K562 (cell line): ENCODE measurements around the gene ARHGAP4. TPM values are rescaled to one million over a fixed set of nuclear protein-coding genes. Genes with fewer than 3 reads are reported as not detected.

Experiments
- DMBX1 ChIP-seq: fragments of 250-450 bp; sonication (Bioruptor Pico); IDR thresholded peaks from 2 replicates; pipeline ENCODE4 v1.8.0; 2022; ENCODE audit warnings: inconsistent platforms, mild to moderate bottlenecking, moderate library complexity, borderline replicate concordance
- GTF2A2 ChIP-seq: IDR thresholded peaks from 2 replicates; pipeline ENCODE4 v1.6.1; 2016; ENCODE audit warnings: mild to moderate bottlenecking, missing genetic modification characterization, missing compliant biosample characterization
- HDAC2 ChIP-seq: fragments of 450-650 bp; IDR thresholded peaks from 2 replicates; pipeline ENCODE4 v1.6.1; 2016; ENCODE audit warnings: mild to moderate bottlenecking
- MEIS2 ChIP-seq: fragments of 450-650 bp; IDR thresholded peaks from 2 replicates; pipeline ENCODE4 v1.6.1; 2014; ENCODE audit warnings: mild to moderate bottlenecking; ENCODE audit not compliant: partially characterized antibody
- OTX1 ChIP-seq: fragments of 450-650 bp; formaldehyde crosslinking; IDR thresholded peaks from 2 replicates; pipeline ENCODE4 v1.4.0; 2022; ENCODE audit warnings: mild to moderate bottlenecking
- RUNX1 ChIP-seq: sonication (generic); IDR thresholded peaks from 2 replicates; pipeline ENCODE4 v1.6.1; 2016; ENCODE audit warnings: antibody characterized with exemption, low read depth
- TEAD2 ChIP-seq: fragments of 450-650 bp; IDR thresholded peaks from 2 replicates; pipeline ENCODE4 v1.6.1; 2016; ENCODE audit warnings: missing genetic modification characterization, control low read depth, missing compliant biosample characterization
- TEAD4 ChIP-seq, 2 experiments: sonication (generic) in 1 of 2; formaldehyde crosslinking in 1 of 2; IDR thresholded peaks; 2 replicates each; pipeline versions ENCODE4 v1.6.1 to v1.8.0; 2012 to 2022; ENCODE audit warnings: borderline replicate concordance in 1 of 2, inconsistent platforms in 1 of 2, low read length in 1 of 2, mild to moderate bottlenecking in 1 of 2, missing genetic modification reagents in 1 of 2
- THRAP3 ChIP-seq: fragments of 450-650 bp; IDR thresholded peaks from 2 replicates; pipeline ENCODE4 v1.6.1; 2016; ENCODE audit warnings: mild to moderate bottlenecking, inconsistent platforms, borderline replicate concordance
- TSC22D4 ChIP-seq: fragments of 450-650 bp; IDR thresholded peaks from 2 replicates; pipeline ENCODE4 v1.6.1; 2016; ENCODE audit warnings: missing genetic modification characterization, missing biosample characterization, control low read depth
- ZFX ChIP-seq: sonication (generic); formaldehyde crosslinking; IDR thresholded peaks from 2 replicates; pipeline ENCODE4 v1.8.0; 2022; ENCODE audit warnings: mild to moderate bottlenecking, missing genetic modification reagents, moderate library complexity
- ZNF830 ChIP-seq: fragments of 250-450 bp; sonication (Bioruptor Pico); IDR thresholded peaks from 2 replicates; pipeline ENCODE4 v1.5.0; 2021; ENCODE audit warnings: mild to moderate bottlenecking
- polyA plus RNA-seq, 8 experiments: library from polyadenylated mRNA; depleted of rRNA in 4 of 8; stranded (reverse) in 5 of 8; unstranded in 3 of 8; fragments of >200 nt; fragmentation: Nextera tagmentation in 2 of 8; fragmentation: Illumina TruSeq in 1 of 8; extraction: Ambion mirVana in 2 of 8; extraction: Trizol in 1 of 8; gene quantifications; 2 replicates each; pipeline versions ENCODE4 v1.2.1 to v1.2.3, GENCODE V29; 2011 to 2014; ENCODE audit warnings: inconsistent platforms in 1 of 8, missing spikeins in 1 of 8
- total RNA-seq, 7 experiments: library from RNA; depleted of rRNA in 6 of 7; stranded (reverse); fragments of >200 nt in 6 of 7; fragmentation: Illumina TruSeq in 2 of 7; extraction: Trizol in 2 of 7; gene quantifications; 2 replicates each; pipeline versions ENCODE4 v1.2.1 to v1.2.3, GENCODE V29; 2011 to 2021; ENCODE audit warnings: low replicate concordance in 1 of 7
- TF ChIP-seq, protein P1 (sequence below): fragments of 250-450 bp; sonication (Bioruptor Pico); IDR thresholded peaks from 2 replicates; pipeline ENCODE4 v1.9.0; 2021; ENCODE audit warnings: mild to moderate bottlenecking
- TF ChIP-seq, protein P2 (sequence below): fragments of 250-450 bp; sonication (Bioruptor Pico); IDR thresholded peaks from 2 replicates; pipeline ENCODE4 v1.4.0; 2020; ENCODE audit warnings: mild to moderate bottlenecking
- TF ChIP-seq, protein P3 (sequence below), 2 experiments: IDR thresholded peaks in 1 of 2; conservative IDR thresholded peaks in 1 of 2; 2 replicates each; pipeline ENCODE4 v1.6.1; 2016; ENCODE audit warnings: low read depth in 2 of 2, mild to moderate bottlenecking in 1 of 2, missing compliant biosample characterization in 1 of 2, missing genetic modification characterization in 1 of 2, moderate library complexity in 1 of 2
- TF ChIP-seq, protein P4 (sequence below): IDR thresholded peaks from 2 replicates; pipeline ENCODE4 v1.6.1; 2011; ENCODE audit warnings: borderline replicate concordance, low read depth, mild to moderate bottlenecking, moderate library complexity, low read length; ENCODE audit not compliant: insufficient read depth, poor library complexity, severe bottlenecking
- TF ChIP-seq, protein P5 (sequence below): fragments of 450-650 bp; IDR thresholded peaks from 2 replicates; pipeline ENCODE4 v1.6.1; 2018; ENCODE audit warnings: mild to moderate bottlenecking, low read depth; ENCODE audit not compliant: partially characterized antibody

Gene ARHGAP4
- total and polyA plus RNA-seq, 9 of the 15 experiments (the other 6 are each of a cell fraction or from before 2014, with no cell fraction given): 0.30 to 81.8 (median 13.5) TPM

DNA sequence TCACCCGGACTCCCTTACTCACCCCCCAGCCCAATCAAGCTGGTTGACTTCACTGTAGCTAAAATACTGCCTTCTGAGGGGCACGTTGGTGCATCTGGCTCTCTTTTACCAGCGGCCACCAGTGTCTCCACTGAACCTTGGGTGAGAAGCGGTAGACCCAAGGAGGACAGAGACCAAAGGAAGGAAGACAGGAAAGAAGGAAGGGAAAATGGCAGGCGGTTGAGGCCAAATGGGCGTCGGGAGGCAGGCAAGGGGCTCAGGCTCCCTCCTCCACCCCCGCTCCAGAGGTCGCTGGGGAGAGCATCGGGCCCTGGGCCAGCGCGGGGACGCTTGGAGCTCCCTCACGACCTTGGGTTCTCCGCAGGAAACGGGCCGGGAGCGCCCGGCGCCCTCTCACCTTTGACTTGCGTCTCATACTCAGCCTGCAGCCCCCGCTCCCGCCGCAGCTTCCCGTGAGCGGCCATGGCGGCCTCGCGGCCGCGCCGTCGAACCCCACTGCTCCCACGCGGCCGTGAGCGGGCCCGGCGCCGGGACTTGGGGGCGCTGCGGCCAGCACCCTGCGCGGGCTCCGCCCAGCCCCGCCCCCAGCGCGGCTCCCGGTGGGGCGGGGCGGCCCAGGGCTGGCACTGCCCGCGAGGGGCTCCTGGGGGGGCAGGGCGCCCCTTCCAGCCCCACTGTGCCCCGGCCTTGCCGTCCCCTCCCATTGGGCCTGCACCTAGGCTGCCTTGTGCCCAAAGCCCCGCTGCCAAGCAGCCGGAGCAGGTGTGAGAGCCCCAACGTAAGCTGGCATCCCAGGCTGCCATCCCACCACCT, at the start of gene ARHGAP4 (continued):
- TF ChIP-seq, protein P1, sequence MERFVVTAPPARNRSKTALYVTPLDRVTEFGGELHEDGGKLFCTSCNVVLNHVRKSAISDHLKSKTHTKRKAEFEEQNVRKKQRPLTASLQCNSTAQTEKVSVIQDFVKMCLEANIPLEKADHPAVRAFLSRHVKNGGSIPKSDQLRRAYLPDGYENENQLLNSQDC: peak; percentile 63; the same call in 1 of the 2 replicates
- TF ChIP-seq ZFX (CRISPR knock-in tag): peak; percentile 79
- TF ChIP-seq, protein P2, sequence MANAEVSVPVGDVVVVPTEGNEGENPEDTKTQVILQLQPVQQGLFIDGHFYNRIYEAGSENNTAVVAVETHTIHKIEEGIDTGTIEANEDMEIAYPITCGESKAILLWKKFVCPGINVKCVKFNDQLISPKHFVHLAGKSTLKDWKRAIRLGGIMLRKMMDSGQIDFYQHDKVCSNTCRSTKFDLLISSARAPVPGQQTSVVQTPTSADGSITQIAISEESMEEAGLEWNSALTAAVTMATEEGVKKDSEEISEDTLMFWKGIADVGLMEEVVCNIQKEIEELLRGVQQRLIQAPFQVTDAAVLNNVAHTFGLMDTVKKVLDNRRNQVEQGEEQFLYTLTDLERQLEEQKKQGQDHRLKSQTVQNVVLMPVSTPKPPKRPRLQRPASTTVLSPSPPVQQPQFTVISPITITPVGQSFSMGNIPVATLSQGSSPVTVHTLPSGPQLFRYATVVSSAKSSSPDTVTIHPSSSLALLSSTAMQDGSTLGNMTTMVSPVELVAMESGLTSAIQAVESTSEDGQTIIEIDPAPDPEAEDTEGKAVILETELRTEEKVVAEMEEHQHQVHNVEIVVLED: peak; percentile 48
- TF ChIP-seq MEIS2: no peak
- no peak for TF ChIP-seq TSC22D4 (tag)
- TF ChIP-seq TEAD4 (IDR thresholded peaks at IDR 0.05; ENCODE audit: low read length): peak; percentile 75
- no peak for TF ChIP-seq TEAD4 (CRISPR knock-in tag; IDR thresholded peaks at IDR 0.05; ENCODE audit: borderline replicate concordance)
- 0 out of 2 replicates have a peak, but pooled peaks have one; percentile 29 for TF ChIP-seq THRAP3
- no peak for TF ChIP-seq ZNF830 (CRISPR knock-in tag)
- peak; percentile 61; the same call in 1 of the 2 replicates for TF ChIP-seq RUNX1
- TF ChIP-seq, protein P3, sequence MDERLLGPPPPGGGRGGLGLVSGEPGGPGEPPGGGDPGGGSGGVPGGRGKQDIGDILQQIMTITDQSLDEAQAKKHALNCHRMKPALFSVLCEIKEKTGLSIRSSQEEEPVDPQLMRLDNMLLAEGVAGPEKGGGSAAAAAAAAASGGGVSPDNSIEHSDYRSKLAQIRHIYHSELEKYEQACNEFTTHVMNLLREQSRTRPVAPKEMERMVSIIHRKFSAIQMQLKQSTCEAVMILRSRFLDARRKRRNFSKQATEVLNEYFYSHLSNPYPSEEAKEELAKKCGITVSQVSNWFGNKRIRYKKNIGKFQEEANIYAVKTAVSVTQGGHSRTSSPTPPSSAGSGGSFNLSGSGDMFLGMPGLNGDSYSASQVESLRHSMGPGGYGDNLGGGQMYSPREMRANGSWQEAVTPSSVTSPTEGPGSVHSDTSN (CRISPR knock-in tag; IDR thresholded peaks at IDR 0.05; ENCODE audit: low read depth): no peak
- TF ChIP-seq, protein P3 (tag; conservative IDR thresholded peaks at IDR 0.05; ENCODE audit: low read depth): no peak
- TF ChIP-seq, protein P4, sequence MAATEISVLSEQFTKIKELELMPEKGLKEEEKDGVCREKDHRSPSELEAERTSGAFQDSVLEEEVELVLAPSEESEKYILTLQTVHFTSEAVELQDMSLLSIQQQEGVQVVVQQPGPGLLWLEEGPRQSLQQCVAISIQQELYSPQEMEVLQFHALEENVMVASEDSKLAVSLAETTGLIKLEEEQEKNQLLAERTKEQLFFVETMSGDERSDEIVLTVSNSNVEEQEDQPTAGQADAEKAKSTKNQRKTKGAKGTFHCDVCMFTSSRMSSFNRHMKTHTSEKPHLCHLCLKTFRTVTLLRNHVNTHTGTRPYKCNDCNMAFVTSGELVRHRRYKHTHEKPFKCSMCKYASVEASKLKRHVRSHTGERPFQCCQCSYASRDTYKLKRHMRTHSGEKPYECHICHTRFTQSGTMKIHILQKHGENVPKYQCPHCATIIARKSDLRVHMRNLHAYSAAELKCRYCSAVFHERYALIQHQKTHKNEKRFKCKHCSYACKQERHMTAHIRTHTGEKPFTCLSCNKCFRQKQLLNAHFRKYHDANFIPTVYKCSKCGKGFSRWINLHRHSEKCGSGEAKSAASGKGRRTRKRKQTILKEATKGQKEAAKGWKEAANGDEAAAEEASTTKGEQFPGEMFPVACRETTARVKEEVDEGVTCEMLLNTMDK: no peak
- peak; percentile 76; the same call in 1 of the 2 replicates for TF ChIP-seq OTX1
- TF ChIP-seq TEAD2: no peak
- TF ChIP-seq HDAC2: no peak
- peak; percentile 58; the same call in 1 of the 2 replicates for TF ChIP-seq DMBX1
- TF ChIP-seq GTF2A2 (tag): no peak
- TF ChIP-seq, protein P5, sequence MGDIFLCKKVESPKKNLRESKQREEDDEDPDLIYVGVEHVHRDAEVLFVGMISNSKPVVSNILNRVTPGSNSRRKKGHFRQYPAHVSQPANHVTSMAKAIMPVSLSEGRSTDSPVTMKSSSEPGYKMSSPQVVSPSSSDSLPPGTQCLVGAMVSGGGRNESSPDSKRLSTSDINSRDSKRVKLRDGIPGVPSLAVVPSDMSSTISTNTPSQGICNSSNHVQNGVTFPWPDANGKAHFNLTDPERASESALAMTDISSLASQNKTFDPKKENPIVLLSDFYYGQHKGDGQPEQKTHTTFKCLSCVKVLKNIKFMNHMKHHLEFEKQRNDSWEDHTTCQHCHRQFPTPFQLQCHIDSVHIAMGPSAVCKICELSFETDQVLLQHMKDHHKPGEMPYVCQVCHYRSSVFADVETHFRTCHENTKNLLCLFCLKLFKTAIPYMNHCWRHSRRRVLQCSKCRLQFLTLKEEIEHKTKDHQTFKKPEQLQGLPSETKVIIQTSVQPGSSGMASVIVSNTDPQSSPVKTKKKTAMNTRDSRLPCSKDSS: no peak
